MCF 10A (cell line): ENCODE results near the gene PSMD2. TPM values are rescaled to one million over a fixed set of nuclear protein-coding genes. Genes with fewer than 3 reads are reported as not detected.
A peak's percentile ranks its signal among the peaks of the same experiment; 100 is the strongest.

Experiments
- BruUV-seq: library from RNA; stranded (reverse); fragments of 400-500 nt; replicated peaks from 2 replicates; lab custom pipeline; 2021; lab: Mats Ljungman, UMichigan
- CTCF ChIA-PET: fragments of 300-600 bp; sonication (Branson Sonifier 250); formaldehyde crosslinking; extraction: SDS; loops from one replicate; lab custom pipeline; 2021; ENCODE audit warnings: antibody characterized with exemption, inconsistent platforms; lab: Yijun Ruan, JAX
- POLR2A ChIA-PET: fragments of 300-600, 350-650 bp; sonication (Branson Sonifier 250); formaldehyde crosslinking; extraction: SDS; loops from one replicate; lab custom pipeline; 2020; ENCODE audit warnings: antibody characterized with exemption, inconsistent platforms; lab: Yijun Ruan, JAX
- DNase-seq: peaks from one replicate; pipeline ENCODE4 v3.0.0-alpha.2; 2018; ENCODE audit not compliant: unreplicated experiment
- H3K27ac Mint-ChIP-seq: one replicate; pipeline ENCODE4 v1.8.0; 2022; ENCODE audit warnings: mild to moderate bottlenecking, low read depth, mixed read lengths; ENCODE audit not compliant: unreplicated experiment
- H3K27me3 Mint-ChIP-seq: one replicate; pipeline ENCODE4 v1.8.0; 2022; ENCODE audit warnings: mixed read lengths; ENCODE audit not compliant: insufficient read depth, unreplicated experiment
- H3K36me3 Mint-ChIP-seq: one replicate; pipeline ENCODE4 v1.8.0; 2022; ENCODE audit warnings: mild to moderate bottlenecking, moderate library complexity, mixed read lengths; ENCODE audit not compliant: insufficient read depth, unreplicated experiment
- H3K4me1 Mint-ChIP-seq: one replicate; pipeline ENCODE4 v1.8.0; 2022; ENCODE audit warnings: mixed read lengths; ENCODE audit not compliant: insufficient read depth, unreplicated experiment
- H3K4me3 Mint-ChIP-seq: one replicate; pipeline ENCODE4 v1.8.0; 2022; ENCODE audit warnings: mild to moderate bottlenecking, moderate library complexity, mixed read lengths; ENCODE audit not compliant: unreplicated experiment
- H3K9me3 Mint-ChIP-seq: one replicate; pipeline ENCODE4 v1.8.0; 2022; ENCODE audit warnings: mixed read lengths; ENCODE audit not compliant: unreplicated experiment
- intact Hi-C: fragments of 100-400 bp; cut with micrococcal nuclease; formaldehyde crosslinking; loops from 2 replicates; pipeline ENCODE4 v1.14.1; 2022
- total RNA-seq: library from RNA; stranded (reverse); gene quantifications from 2 replicates; pipeline ENCODE4 v1.2.3, GENCODE V29; 2022
- TF ChIP-seq, protein P1 (sequence below): fragments of 200-600 bp; IDR thresholded peaks from one replicate; pipeline ENCODE4 v1.8.0; 2022; ENCODE audit warnings: antibody characterized with exemption, mild to moderate bottlenecking; ENCODE audit not compliant: unreplicated experiment

The PSMD2 gene
- total RNA-seq, 1 experiment from 2014 or later: 284 TPM

- Mint-ChIP-seq H3K4me1 (no peaks in the 10 kb centered on the region), H3K27me3 (no peaks in the 10 kb centered on the region), H3K36me3 (peaks cover 80% of the 10 kb centered on the region), H3K27ac (peak overlapping the region; percentile 0), H3K9me3 (no peaks in the 10 kb centered on the region), H3K4me3 (no peak overlapping the region)
- TF ChIP-seq, protein P1, sequence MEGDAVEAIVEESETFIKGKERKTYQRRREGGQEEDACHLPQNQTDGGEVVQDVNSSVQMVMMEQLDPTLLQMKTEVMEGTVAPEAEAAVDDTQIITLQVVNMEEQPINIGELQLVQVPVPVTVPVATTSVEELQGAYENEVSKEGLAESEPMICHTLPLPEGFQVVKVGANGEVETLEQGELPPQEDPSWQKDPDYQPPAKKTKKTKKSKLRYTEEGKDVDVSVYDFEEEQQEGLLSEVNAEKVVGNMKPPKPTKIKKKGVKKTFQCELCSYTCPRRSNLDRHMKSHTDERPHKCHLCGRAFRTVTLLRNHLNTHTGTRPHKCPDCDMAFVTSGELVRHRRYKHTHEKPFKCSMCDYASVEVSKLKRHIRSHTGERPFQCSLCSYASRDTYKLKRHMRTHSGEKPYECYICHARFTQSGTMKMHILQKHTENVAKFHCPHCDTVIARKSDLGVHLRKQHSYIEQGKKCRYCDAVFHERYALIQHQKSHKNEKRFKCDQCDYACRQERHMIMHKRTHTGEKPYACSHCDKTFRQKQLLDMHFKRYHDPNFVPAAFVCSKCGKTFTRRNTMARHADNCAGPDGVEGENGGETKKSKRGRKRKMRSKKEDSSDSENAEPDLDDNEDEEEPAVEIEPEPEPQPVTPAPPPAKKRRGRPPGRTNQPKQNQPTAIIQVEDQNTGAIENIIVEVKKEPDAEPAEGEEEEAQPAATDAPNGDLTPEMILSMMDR: no peak
- intact Hi-C loops: no loop called here
- no peak for DNase-seq
- BruUV-seq: no TSS peak
- ChIA-PET CTCF (interaction anchor here (0.6 to 1.0 kb wide), 9 partner anchors 10 to 401 kb away, joined by 3 to 7 read pairs (median 4); no protein-coding TSS in a partner anchor), POLR2A (no interaction called here)
These were observed 7.4 kb downstream of the PSMD2 start for GRCh38 chr3:184306341-184306972.

DNA sequence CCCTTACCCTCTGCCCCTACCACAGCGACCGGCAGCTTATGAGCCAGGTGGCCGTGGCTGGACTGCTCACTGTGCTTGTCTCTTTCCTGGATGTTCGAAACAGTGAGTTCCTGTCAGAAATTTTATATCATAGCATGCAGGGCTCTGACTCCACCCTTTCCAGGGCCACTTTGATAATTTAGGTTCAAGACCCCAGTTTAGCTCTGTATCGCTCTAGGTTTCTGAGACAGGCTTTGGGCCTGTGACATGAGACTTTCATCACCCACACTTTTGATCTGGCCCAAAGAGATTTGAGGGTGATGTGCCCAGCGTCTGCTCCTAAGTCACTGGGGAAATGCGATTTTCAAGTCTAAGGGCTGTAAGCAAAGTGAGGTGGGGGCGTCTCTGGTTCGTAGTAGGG lies 8.9 kb downstream of the PSMD2 start:
- H3K4me3 Mint-ChIP-seq: no peak overlapping the region
- no peaks in the 10 kb centered on the region for H3K9me3 Mint-ChIP-seq
- no peaks in the 10 kb centered on the region for H3K27me3 Mint-ChIP-seq
- CTCF ChIA-PET: no interaction called here
- H3K4me1 Mint-ChIP-seq: no peaks in the 10 kb centered on the region
- no peak for DNase-seq
- POLR2A ChIA-PET: interaction anchor here (0.6 kb wide), 1 partner anchor 162 kb away, joined by 4 read pairs; no protein-coding TSS in a partner anchor
- TF ChIP-seq, protein P1: no peak
- H3K27ac Mint-ChIP-seq: no peak overlapping the region
- intact Hi-C loops: no loop called here
- BruUV-seq: no TSS peak
- peaks cover 65% of the 10 kb centered on the region for H3K36me3 Mint-ChIP-seq

- intact Hi-C loops: no loop called here
- ChIA-PET CTCF (no interaction called here), POLR2A (no interaction called here)
- TSS peak; percentile 48 for BruUV-seq
- no peak for DNase-seq
- Mint-ChIP-seq H3K9me3 (no peaks in the 10 kb centered on the region), H3K4me1 (no peaks in the 10 kb centered on the region), H3K27me3 (no peaks in the 10 kb centered on the region), H3K27ac (no peak overlapping the region), H3K4me3 (no peak overlapping the region), H3K36me3 (peaks cover 57% of the 10 kb centered on the region)
- TF ChIP-seq, protein P1: no peak
These were observed 9.7 kb downstream of the PSMD2 start for GRCh38 chr3:184308744-184309143.

- H3K27ac Mint-ChIP-seq: no peak overlapping the region
- no TSS peak for BruUV-seq
These were observed 12.6 kb downstream of the PSMD2 start for GRCh38 chr3:184311633-184312032.

More at GRCh38 chr3:184311633-184312032, 12.6 kb downstream of the PSMD2 start:
- Mint-ChIP-seq H3K4me3 (no peak overlapping the region), H3K36me3 (peaks cover 40% of the 10 kb centered on the region), H3K9me3 (no peaks in the 10 kb centered on the region), H3K27me3 (no peaks in the 10 kb centered on the region), H3K4me1 (peaks cover 6% of the 10 kb centered on the region)
- CTCF ChIA-PET: interaction anchor here (0.6 to 1.2 kb wide), 2 partner anchors 34 to 42 kb away, joined by 3 to 4 read pairs; no protein-coding TSS in a partner anchor
- POLR2A ChIA-PET: interaction anchor here (1.1 to 2.2 kb wide), 2 partner anchors 12 to 50 kb away, joined by 4 to 9 read pairs; partner anchors contain the start of genes CLCN2, POLR2H and PSMD2
- no peak for DNase-seq
- intact Hi-C loops: no loop called here
- TF ChIP-seq, protein P1: no peak
